ENCODE results near the gene BRCA1.

- TF ChIP-seq CTCF (IDR thresholded peaks at IDR 0.05) (no peak), POLR2A (IDR thresholded peaks at IDR 0.05) (no peak)
These were observed 85.5 kb downstream of the BRCA1 start for GRCh38 chr17:43039646-43040045.

Data from transverse colon (tissue), 3 donors.